Subcutaneous adipose tissue (tissue), 4 donors: ENCODE measurements around the gene PRDM10. TPM values are rescaled to one million over a fixed set of nuclear protein-coding genes. Genes with fewer than 3 reads are reported as not detected.

ENCODE experiments used
- CTCF ChIP-seq: fragments of 450-650 bp; IDR thresholded peaks from one replicate; pipeline ENCODE4 v1.5.1; 2016; ENCODE audit warnings: low read depth, mild to moderate bottlenecking, control low read depth, antibody characterized with exemption, moderate library complexity
- total RNA-seq, 4 donors: library from RNA; depleted of rRNA; stranded (reverse); fragments of >200 nt; gene quantifications; one replicate each; pipeline ENCODE4 v1.1.0, GENCODE V29; 2016

The PRDM10 gene
- total RNA-seq, 4 donors from 2014 or later, result 4.6 to 9.5 (median 6.9) TPM

- TF ChIP-seq CTCF, result no peak
Observed at GRCh38 chr11:129998107-129998506, 4.5 kb downstream of the PRDM10 start.

GRCh38 chr11:129997513-129997912 is 5.1 kb downstream of the PRDM10 start:
- no peak for TF ChIP-seq CTCF

GRCh38 chr11:129996113-129996870 is 6.3 kb downstream of the PRDM10 start:
- no peak for TF ChIP-seq CTCF

GRCh38 chr11:129995163-129995562 is 7.5 kb downstream of the PRDM10 start:
- no peak for TF ChIP-seq CTCF

GRCh38 chr11:129992161-129992944 is 10.3 kb downstream of the PRDM10 start:
- no peak for TF ChIP-seq CTCF

GRCh38 chr11:129989149-129989813 is 13.4 kb downstream of the PRDM10 start:
- TF ChIP-seq CTCF, result no peak

- TF ChIP-seq CTCF, result no peak
Observed at GRCh38 chr11:129987950-129988349, 14.7 kb downstream of the PRDM10 start.
